Neural progenitor cell (in vitro differentiated cells): ENCODE measurements around the gene DARS1. TPM values are rescaled to one million over a fixed set of nuclear protein-coding genes. Genes with fewer than 3 reads are reported as not detected.
"Not testable (repeated sequence)": the region's sequence is repeated elsewhere in the genome, so short reads cannot be mapped to it uniquely, and the experiment has no call there.

Source experiments
- DNase-seq: peaks from one replicate; pipeline ENCODE4 v3.0.0-alpha.2; 2016; ENCODE audit warnings: low spot score
- H2AFZ ChIP-seq: fragments of 200-600 bp; sonication (generic); replicated peaks from 2 replicates; pipeline ENCODE4 v1.6.1; 2016; ENCODE audit warnings: antibody characterized with exemption
- H3F3A ChIP-seq: fragments of 200-600 bp; sonication (generic); 2 replicates; pipeline ENCODE4 v1.6.1; 2016; ENCODE audit warnings: antibody characterized with exemption, low read depth
- H3K27ac ChIP-seq: fragments of 200-600 bp; sonication (generic); 2 replicates; pipeline ENCODE4 v1.5.1; 2016; ENCODE audit warnings: mild to moderate bottlenecking
- H3K27me3 ChIP-seq: fragments of 200-600 bp; sonication (generic); 2 replicates; pipeline ENCODE4 v1.6.1; 2016; ENCODE audit warnings: mild to moderate bottlenecking, moderate library complexity
- H3K36me3 ChIP-seq: fragments of 200-600 bp; sonication (generic); 2 replicates; pipeline ENCODE4 v1.5.1; 2016
- H3K4me1 ChIP-seq: fragments of 200-600 bp; sonication (generic); 2 replicates; pipeline ENCODE4 v1.6.1; 2016; ENCODE audit warnings: mixed run types
- H3K4me2 ChIP-seq: fragments of 200-600 bp; sonication (generic); 2 replicates; pipeline ENCODE4 v1.6.1; 2016
- H3K4me3 ChIP-seq: fragments of 200-600 bp; sonication (generic); 2 replicates; pipeline ENCODE4 v1.5.1; 2016
- H3K79me2 ChIP-seq: fragments of 200-600 bp; sonication (generic); 2 replicates; pipeline ENCODE4 v1.6.1; 2016; ENCODE audit warnings: low read depth
- H3K9ac ChIP-seq: fragments of 200-600 bp; sonication (generic); 2 replicates; pipeline ENCODE4 v1.6.1; 2016
- H3K9me3 ChIP-seq: fragments of 200-600 bp; sonication (generic); 2 replicates; pipeline ENCODE4 v1.5.1; 2016; ENCODE audit warnings: low read depth
- H4K20me1 ChIP-seq: fragments of 200-600 bp; sonication (generic); 2 replicates; pipeline ENCODE4 v1.6.1; 2016; ENCODE audit warnings: low read depth
- H3K27ac Mint-ChIP-seq: 3 replicates; pipeline ENCODE4 v1.8.0; 2021; ENCODE audit warnings: mixed read lengths
- H3K27me3 Mint-ChIP-seq: 2 replicates; pipeline ENCODE4 v1.8.0; 2022; ENCODE audit warnings: low read depth, mild to moderate bottlenecking, inconsistent platforms, moderate library complexity, mixed read lengths; ENCODE audit not compliant: insufficient read depth
- H3K36me3 Mint-ChIP-seq: 3 replicates; pipeline ENCODE4 v1.8.0; 2021; ENCODE audit warnings: mixed read lengths
- H3K4me1 Mint-ChIP-seq: 3 replicates; pipeline ENCODE4 v1.8.0; 2021; ENCODE audit warnings: mixed read lengths
- H3K4me3 Mint-ChIP-seq: 3 replicates; pipeline ENCODE4 v1.8.0; 2021; ENCODE audit warnings: mild to moderate bottlenecking, moderate library complexity, mixed read lengths
- H3K9me3 Mint-ChIP-seq: 3 replicates; pipeline ENCODE4 v1.8.0; 2020; ENCODE audit warnings: mixed read lengths
- EZH2 ChIP-seq: fragments of 200-600 bp; sonication (generic); IDR thresholded peaks from 2 replicates; pipeline ENCODE4 v1.6.1; 2017; ENCODE audit warnings: antibody characterized with exemption, mild to moderate bottlenecking, moderate library complexity
- EZH2phosphoT487 ChIP-seq: fragments of 200-600 bp; sonication (generic); IDR thresholded peaks from 2 replicates; pipeline ENCODE4 v1.6.1; 2017; ENCODE audit warnings: antibody characterized with exemption
- total RNA-seq: library from RNA; depleted of rRNA; stranded (reverse); fragments of >200 nt; gene quantifications from 2 replicates; pipeline ENCODE4 v1.2.3, GENCODE V29; 2015; ENCODE audit warnings: low replicate concordance
- TF ChIP-seq, protein P1 (sequence below): fragments of 200-600 bp; sonication (generic); IDR thresholded peaks from 2 replicates; pipeline ENCODE4 v1.5.1; 2017; ENCODE audit warnings: antibody characterized with exemption, mild to moderate bottlenecking

DARS1 gene
- total RNA-seq, 1 donor from 2014 or later = 227 TPM

DNA sequence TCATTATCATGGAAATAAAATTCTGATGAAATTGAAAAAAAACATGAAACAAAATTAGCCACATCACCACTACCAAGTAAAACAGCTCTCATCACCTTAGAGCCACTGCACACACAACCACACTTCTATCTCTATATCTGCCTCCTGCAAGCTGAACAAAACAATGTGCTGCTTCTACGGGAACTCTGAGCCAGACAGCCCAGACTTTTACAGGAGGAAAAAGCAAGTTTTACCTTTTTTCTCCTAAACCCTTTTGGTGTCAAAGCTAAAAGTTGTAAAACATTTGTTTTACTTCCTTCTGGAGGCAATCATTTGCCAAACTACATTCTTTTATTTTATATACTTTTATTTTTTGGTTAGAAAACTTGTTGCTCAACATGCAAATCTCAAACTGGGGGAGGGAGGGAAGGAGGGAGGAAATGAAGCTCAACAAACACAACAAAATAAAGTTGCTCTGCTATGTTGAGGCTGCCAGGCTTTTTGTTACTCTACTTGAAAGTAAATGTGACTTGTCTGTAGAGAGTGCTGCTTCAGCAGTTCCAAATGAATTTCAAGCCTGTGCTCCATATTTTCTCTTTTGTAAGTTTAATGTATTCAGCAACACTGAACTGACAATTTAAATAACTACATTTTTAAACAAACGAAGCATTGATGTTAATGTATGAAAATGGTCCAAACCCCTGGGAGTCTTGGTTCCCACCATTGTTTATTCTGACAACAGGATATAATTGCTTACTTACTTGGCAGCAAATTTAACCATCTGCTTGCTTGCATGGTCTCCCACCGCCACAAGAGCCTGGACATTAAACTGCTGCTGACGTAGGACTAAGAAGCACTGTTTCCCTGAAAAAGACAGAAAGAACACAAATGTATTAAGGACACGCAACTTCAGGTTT is 24.5 kb downstream of the DARS1 start:
- TF ChIP-seq, protein P1, sequence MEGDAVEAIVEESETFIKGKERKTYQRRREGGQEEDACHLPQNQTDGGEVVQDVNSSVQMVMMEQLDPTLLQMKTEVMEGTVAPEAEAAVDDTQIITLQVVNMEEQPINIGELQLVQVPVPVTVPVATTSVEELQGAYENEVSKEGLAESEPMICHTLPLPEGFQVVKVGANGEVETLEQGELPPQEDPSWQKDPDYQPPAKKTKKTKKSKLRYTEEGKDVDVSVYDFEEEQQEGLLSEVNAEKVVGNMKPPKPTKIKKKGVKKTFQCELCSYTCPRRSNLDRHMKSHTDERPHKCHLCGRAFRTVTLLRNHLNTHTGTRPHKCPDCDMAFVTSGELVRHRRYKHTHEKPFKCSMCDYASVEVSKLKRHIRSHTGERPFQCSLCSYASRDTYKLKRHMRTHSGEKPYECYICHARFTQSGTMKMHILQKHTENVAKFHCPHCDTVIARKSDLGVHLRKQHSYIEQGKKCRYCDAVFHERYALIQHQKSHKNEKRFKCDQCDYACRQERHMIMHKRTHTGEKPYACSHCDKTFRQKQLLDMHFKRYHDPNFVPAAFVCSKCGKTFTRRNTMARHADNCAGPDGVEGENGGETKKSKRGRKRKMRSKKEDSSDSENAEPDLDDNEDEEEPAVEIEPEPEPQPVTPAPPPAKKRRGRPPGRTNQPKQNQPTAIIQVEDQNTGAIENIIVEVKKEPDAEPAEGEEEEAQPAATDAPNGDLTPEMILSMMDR = no peak
- TF ChIP-seq EZH2 (no peak), EZH2phosphoT487 (no peak)
- H3K27me3 Mint-ChIP-seq = no peaks in the 10 kb centered on the region
- Histone ChIP-seq H3K36me3 (peaks cover 5% of the 10 kb centered on the region), H3K79me2 (peaks cover 67% of the 10 kb centered on the region), H3K4me2 (peak overlapping the region; percentile 66), H4K20me1 (peaks cover 6% of the 10 kb centered on the region), H3K9me3 (no peaks in the 10 kb centered on the region), H3K4me1 (peaks cover 29% of the 10 kb centered on the region), H2AFZ (no peak overlapping the region), H3K27me3 (no peaks in the 10 kb centered on the region), H3K27ac (peak overlapping the region; percentile 95), H3F3A (peaks cover 19% of the 10 kb centered on the region), H3K4me3 (peak overlapping the region; percentile 20), H3K9ac (no peak overlapping the region)
- no peak overlapping the region for H3K4me3 Mint-ChIP-seq
- H3K4me1 Mint-ChIP-seq = peaks cover 36% of the 10 kb centered on the region
- H3K36me3 Mint-ChIP-seq = peaks cover 27% of the 10 kb centered on the region
- peak; percentile 15 for DNase-seq
- H3K27ac Mint-ChIP-seq = peak overlapping the region; percentile 37
- H3K9me3 Mint-ChIP-seq = peaks cover 2% of the 10 kb centered on the region

DNA sequence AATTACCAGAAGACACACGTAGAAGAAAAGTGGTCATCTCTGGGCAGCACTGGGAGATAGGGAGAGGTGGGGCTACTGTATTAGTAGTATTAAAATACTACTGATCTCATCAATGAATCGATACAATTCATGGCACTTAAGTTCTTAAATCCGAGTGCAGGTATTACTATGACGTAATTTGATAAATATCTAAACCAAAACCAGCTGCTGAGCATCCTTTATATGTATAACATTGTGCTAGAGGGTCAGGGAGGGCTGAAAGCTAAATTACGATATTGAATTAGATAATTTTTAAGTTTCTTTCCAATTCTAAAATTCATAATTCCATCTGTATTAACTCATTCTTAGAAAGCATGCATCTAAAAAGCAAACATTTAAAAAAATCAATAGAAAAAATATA is 25.3 kb downstream of the DARS1 start:
- no peak overlapping the region for H3K27ac ChIP-seq
- H3K9me3 ChIP-seq = no peaks in the 10 kb centered on the region
- peaks cover 68% of the 10 kb centered on the region for H3K79me2 ChIP-seq
- DNase-seq = no peak
- no peak overlapping the region for H3K9ac ChIP-seq
- peaks cover 29% of the 10 kb centered on the region for H3K4me1 ChIP-seq
- H3F3A ChIP-seq = peaks cover 19% of the 10 kb centered on the region
- Mint-ChIP-seq H3K27me3 (no peaks in the 10 kb centered on the region), H3K4me1 (peaks cover 36% of the 10 kb centered on the region), H3K4me3 (no peak overlapping the region), H3K9me3 (peaks cover 2% of the 10 kb centered on the region), H3K36me3 (peaks cover 26% of the 10 kb centered on the region), H3K27ac (no peak overlapping the region)
- H3K27me3 ChIP-seq = no peaks in the 10 kb centered on the region
- H4K20me1 ChIP-seq = peaks cover 6% of the 10 kb centered on the region
- H3K4me3 ChIP-seq = no peak overlapping the region
- no peak overlapping the region for H2AFZ ChIP-seq
- H3K4me2 ChIP-seq = no peak overlapping the region
- H3K36me3 ChIP-seq = peaks cover 5% of the 10 kb centered on the region
- TF ChIP-seq EZH2phosphoT487 (no peak), EZH2 (no peak)

DNA sequence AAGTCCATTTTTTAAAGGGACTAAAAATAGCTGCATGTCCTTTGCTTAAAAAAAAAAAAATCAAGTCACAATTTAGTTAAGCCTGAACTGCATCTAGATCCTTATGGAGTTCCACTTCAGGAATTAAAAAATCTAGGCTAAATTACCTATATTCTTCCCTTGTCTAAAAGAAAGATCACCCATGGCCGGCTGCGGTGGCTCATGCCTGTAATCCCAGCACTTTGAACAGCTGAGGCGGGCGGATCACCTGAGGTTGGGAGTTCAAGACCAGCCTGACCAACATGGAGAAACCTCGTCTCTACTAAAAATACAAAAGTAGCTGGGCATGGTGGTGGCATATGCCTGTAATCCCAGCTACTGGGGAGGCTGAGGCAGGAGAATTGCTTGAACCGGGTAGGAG is 26.5 kb downstream of the DARS1 start:
- H3K36me3 ChIP-seq, H3K27me3 ChIP-seq, H3K9ac ChIP-seq, H4K20me1 ChIP-seq, H3K27ac ChIP-seq, H3K4me3 ChIP-seq, H3K27ac Mint-ChIP-seq, H3K9me3 Mint-ChIP-seq, H3K27me3 Mint-ChIP-seq, H3K9me3 ChIP-seq, H3K4me3 Mint-ChIP-seq, H3K4me2 ChIP-seq, DNase-seq, H2AFZ ChIP-seq: not testable (repeated sequence)
- peaks cover 19% of the 10 kb centered on the region for H3K36me3 Mint-ChIP-seq
- peaks cover 34% of the 10 kb centered on the region for H3K4me1 Mint-ChIP-seq
- Histone ChIP-seq H3K79me2 (peaks cover 77% of the 10 kb centered on the region), H3F3A (peaks cover 19% of the 10 kb centered on the region), H3K4me1 (peaks cover 29% of the 10 kb centered on the region)

DNA sequence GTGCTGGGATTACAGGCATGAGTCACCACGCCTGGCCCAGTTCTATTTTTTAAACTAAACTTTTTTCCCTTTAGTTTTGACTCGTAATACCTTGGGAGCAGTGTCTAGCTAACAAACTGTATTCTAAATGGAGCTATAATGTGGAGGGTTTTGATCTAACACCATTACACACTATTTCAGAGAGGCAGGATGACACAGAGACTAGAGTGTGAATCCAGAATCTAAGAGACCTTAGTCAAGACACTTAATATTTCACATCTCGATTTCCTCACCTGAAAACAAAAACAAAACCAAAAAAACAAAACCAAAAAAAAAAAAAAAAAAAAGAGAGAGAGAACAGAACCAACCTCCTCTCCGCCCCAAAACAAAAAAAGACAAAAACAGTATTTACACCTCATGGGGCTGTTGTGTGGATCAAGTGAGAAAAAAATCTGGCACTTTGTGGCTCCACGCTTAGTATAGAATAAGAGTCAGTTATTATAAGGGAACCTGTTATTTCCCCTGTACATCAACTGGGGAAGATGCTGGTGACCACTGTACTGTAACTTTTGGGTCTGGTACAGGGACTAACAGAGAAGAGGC is 31.3 kb downstream of the DARS1 start:
- H4K20me1 ChIP-seq = peaks cover 13% of the 10 kb centered on the region
- no peak for DNase-seq
- H3K9ac ChIP-seq = no peak overlapping the region
- H3K4me1 ChIP-seq = peaks cover 5% of the 10 kb centered on the region
- H3K27ac Mint-ChIP-seq = no peak overlapping the region
- H3K27me3 ChIP-seq = no peaks in the 10 kb centered on the region
- no peak overlapping the region for H2AFZ ChIP-seq
- TF ChIP-seq EZH2phosphoT487 (no peak), EZH2 (no peak)
- TF ChIP-seq, protein P1 = no peak
- H3K79me2 ChIP-seq = peaks cover 67% of the 10 kb centered on the region
- peaks cover 2% of the 10 kb centered on the region for H3K4me1 Mint-ChIP-seq
- H3K9me3 Mint-ChIP-seq = peaks cover 2% of the 10 kb centered on the region
- H3K4me3 ChIP-seq = no peak overlapping the region
- H3K27ac ChIP-seq = no peak overlapping the region
- H3K36me3 ChIP-seq = peaks cover 5% of the 10 kb centered on the region
- peaks cover 29% of the 10 kb centered on the region for H3K36me3 Mint-ChIP-seq
- no peak overlapping the region for H3K4me3 Mint-ChIP-seq
- peaks cover 4% of the 10 kb centered on the region for H3F3A ChIP-seq
- H3K4me2 ChIP-seq = no peak overlapping the region
- no peaks in the 10 kb centered on the region for H3K9me3 ChIP-seq
- H3K27me3 Mint-ChIP-seq = no peaks in the 10 kb centered on the region
